Measurements from ENCODE around the gene MIDN.

GRCh38 chr19:1214862-1215731 is 33.3 kb upstream of the MIDN start:
- TF ChIP-seq EZH2 (IDR thresholded peaks at IDR 0.05; ENCODE audit: borderline replicate concordance, control insufficient read depth, low read depth, low read length): no peak
- no peak for TF ChIP-seq BACH1 (IDR thresholded peaks at IDR 0.05; ENCODE audit: borderline replicate concordance)
- TF ChIP-seq POLR2AphosphoS5 (IDR thresholded peaks at IDR 0.05; ENCODE audit: low read length): no peak
- no peak for TF ChIP-seq MYB (IDR thresholded peaks at IDR 0.05; ENCODE audit: borderline replicate concordance, low read depth, low read length)
- TF ChIP-seq POLR2AphosphoS2 (IDR thresholded peaks at IDR 0.05; ENCODE audit: low read depth, low read length): no peak
- TF ChIP-seq TAF1 (IDR thresholded peaks at IDR 0.05; ENCODE audit: borderline replicate concordance, low read depth, low read length): no peak

Measured in GM12878 (cell line).